ENCODE measurements around the gene TGFBR2. TPM values are rescaled to one million over a fixed set of nuclear protein-coding genes. Genes with fewer than 3 reads are reported as not detected.

TGFBR2 gene
- total RNA-seq, 2 donors from 2014 or later: 91.8 to 143 TPM

DNA sequence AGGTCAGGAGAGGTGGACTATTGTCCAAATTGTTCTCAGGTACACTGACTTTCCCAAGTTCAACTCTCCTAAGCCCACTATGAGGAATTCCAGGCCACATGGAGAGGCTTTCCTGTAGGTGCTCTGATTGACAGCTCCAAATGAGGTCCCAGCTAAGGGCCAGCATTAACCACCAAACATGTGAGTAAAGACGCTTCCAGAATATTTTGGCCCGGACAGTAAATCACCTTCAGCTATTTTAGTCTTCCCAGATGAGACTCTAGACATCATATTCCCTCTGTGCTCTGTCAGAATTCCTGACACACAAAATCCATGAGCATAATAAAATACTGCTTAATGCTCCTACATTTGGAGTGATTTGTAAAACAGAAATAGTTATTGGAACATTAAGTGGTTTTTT, 135.5 kb downstream of the TGFBR2 start:
- Histone ChIP-seq H3K4me1 (no peaks in the 10 kb centered on the region), H3K27ac (no peak overlapping the region), H3K27me3 (no peaks in the 10 kb centered on the region), H3K9me3 (no peaks in the 10 kb centered on the region), H3K36me3 (replicated peaks in 1 of 2; ENCODE audit: insufficient read depth in 1 of 2, low read depth in 2 of 2) (no peaks in the 10 kb centered on the region), H3K4me3 (no peak overlapping the region)
- 85 to 94% methylated on average over 2 of the region's 2 CpGs for WGBS, 2 donors
- TF ChIP-seq, protein P1, sequence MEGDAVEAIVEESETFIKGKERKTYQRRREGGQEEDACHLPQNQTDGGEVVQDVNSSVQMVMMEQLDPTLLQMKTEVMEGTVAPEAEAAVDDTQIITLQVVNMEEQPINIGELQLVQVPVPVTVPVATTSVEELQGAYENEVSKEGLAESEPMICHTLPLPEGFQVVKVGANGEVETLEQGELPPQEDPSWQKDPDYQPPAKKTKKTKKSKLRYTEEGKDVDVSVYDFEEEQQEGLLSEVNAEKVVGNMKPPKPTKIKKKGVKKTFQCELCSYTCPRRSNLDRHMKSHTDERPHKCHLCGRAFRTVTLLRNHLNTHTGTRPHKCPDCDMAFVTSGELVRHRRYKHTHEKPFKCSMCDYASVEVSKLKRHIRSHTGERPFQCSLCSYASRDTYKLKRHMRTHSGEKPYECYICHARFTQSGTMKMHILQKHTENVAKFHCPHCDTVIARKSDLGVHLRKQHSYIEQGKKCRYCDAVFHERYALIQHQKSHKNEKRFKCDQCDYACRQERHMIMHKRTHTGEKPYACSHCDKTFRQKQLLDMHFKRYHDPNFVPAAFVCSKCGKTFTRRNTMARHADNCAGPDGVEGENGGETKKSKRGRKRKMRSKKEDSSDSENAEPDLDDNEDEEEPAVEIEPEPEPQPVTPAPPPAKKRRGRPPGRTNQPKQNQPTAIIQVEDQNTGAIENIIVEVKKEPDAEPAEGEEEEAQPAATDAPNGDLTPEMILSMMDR (IDR thresholded peaks at IDR 0.05): no peak
- TF ChIP-seq POLR2A (IDR thresholded peaks at IDR 0.05): no peak
- intact Hi-C loops (cut with DNase I): no loop called here
- DNase-seq: no peak
- ATAC-seq: no peak

DNA sequence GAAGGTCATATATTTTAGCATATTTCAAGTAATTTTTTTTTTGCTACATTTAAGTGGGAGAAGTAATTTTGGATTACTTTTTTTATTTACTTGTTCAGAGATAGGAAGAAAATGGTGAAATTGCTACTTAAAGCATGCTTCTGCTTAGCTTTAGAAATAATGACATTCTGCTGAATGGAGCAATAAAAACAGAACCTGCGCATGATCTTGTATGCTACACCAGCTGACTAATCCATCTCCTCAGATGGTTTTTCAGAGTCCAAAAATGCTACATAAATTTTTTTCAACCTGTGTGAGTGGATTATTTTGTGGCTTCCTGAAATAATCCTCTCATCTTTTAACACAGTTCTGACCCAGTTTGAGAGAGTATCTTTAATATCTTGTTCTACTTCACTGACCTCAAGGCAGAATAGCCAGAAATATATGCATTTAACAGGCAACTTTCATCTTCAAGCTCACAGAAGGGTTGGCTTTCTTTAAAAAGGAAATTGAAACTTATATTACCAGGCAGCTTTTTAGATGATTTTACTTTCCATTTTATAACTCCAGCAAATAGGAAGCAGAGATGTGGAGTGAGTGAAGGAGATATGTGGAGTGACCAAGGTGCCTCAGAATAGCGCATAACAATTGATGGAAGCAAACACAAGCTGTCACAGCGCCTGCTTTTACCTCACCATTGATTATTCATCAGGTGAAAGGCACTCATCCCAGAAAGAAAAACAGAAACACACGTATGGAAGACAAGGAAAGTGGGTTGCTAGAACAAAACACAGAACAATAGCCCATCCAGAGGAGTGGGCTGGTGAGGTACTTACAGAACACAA, 136.6 kb downstream of the TGFBR2 start:
- no peaks in the 10 kb centered on the region for H3K4me1 ChIP-seq
- intact Hi-C loops (cut with DNase I): no loop called here
- no peak overlapping the region for H3K4me3 ChIP-seq
- ATAC-seq (no peak), DNase-seq (no peak)
- TF ChIP-seq POLR2A (IDR thresholded peaks at IDR 0.05): no peak
- TF ChIP-seq, protein P1 (IDR thresholded peaks at IDR 0.05): no peak
- no peaks in the 10 kb centered on the region for H3K27me3 ChIP-seq
- 64 to 82% methylated on average over 4 of the region's 4 CpGs for WGBS, 2 donors
- H3K27ac ChIP-seq: no peak overlapping the region
- H3K9me3 ChIP-seq: no peaks in the 10 kb centered on the region
- no peaks in the 10 kb centered on the region for H3K36me3 ChIP-seq (replicated peaks in 1 of 2; ENCODE audit: insufficient read depth in 1 of 2, low read depth in 2 of 2)
